ENCODE measurements around the gene ECE1.

DNA sequence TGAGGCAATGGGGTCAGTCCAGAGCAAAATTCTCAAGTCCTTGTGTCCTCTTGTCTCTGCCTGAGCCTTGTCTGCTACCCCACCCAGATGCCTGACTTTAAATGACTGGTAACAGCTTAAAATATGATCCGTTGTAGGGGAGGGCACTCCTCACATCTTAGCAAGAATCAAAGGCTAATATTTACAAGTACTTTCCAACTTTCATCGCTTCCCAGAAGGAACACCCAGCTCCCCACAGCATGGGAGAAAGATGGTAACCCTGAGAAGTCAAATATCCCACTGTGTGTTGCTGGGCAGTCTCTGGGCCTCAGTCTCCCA, 5.2 kb downstream of the ECE1 start:
- no peak for TF ChIP-seq TAF1 (IDR thresholded peaks at IDR 0.05; ENCODE audit: low read depth)
- TF ChIP-seq RAD21 (IDR thresholded peaks at IDR 0.05; ENCODE audit: low read depth) = no peak
- no peak for TF ChIP-seq YY1 (IDR thresholded peaks at IDR 0.05; ENCODE audit: low read depth)
- TF ChIP-seq EGR1 (IDR thresholded peaks at IDR 0.05) = no peak
